H1 (cell line): ENCODE measurements around the gene P2RY8. TPM values are rescaled to one million over a fixed set of nuclear protein-coding genes. Genes with fewer than 3 reads are reported as not detected.
A peak's percentile ranks its signal among the peaks of the same experiment; 100 is the strongest.

Experiments
- CTCF ChIA-PET: fragments of 300-600 bp; sonication (Branson Sonifier 250); formaldehyde crosslinking; loops from one replicate; lab custom pipeline; 2021; ENCODE audit not compliant: partially characterized antibody; lab: Charles Lee
- POLR2A ChIA-PET: fragments of 300-600 bp; sonication (Branson Sonifier 250); formaldehyde crosslinking; loops from one replicate; lab custom pipeline; 2021; ENCODE audit warnings: inconsistent platforms; ENCODE audit not compliant: partially characterized antibody; lab: Charles Lee
- DNase-seq, 2 experiments: peaks; one replicate each; pipeline versions ENCODE4 v3.0.0 to v3.0.0-alpha.2; 2010 to 2022; ENCODE audit warnings: low spot score in 2 of 2, low read depth in 1 of 2, mixed read lengths in 1 of 2
- FAIRE-seq: peaks from 2 replicates; lab custom pipeline; 2011; peaks lifted over from hg19 to GRCh38; lab: Jason Lieb, UNC
- H2AFZ ChIP-seq: 2 replicates; pipeline ENCODE4 v1.8.1; 2012; ENCODE audit warnings: low read length, inconsistent platforms
- H2AK5ac ChIP-seq: 2 replicates; pipeline ENCODE4 v1.6.1; 2013; ENCODE audit warnings: low read depth, low read length
- H2BK120ac ChIP-seq: replicated peaks from 2 replicates; pipeline ENCODE3; 2013; ENCODE audit warnings: low read depth, low read length, inconsistent platforms
- H2BK12ac ChIP-seq: 2 replicates; pipeline ENCODE4 v1.6.1; 2013; ENCODE audit warnings: low read depth, low read length
- H2BK15ac ChIP-seq: 2 replicates; pipeline ENCODE4 v1.6.1; 2013; ENCODE audit warnings: low read length
- H2BK20ac ChIP-seq: 2 replicates; pipeline ENCODE4 v1.6.1; 2013; ENCODE audit warnings: low read length
- H2BK5ac ChIP-seq: 2 replicates; pipeline ENCODE4 v1.6.1; 2013; ENCODE audit warnings: low read depth, low read length
- H3K14ac ChIP-seq: 2 replicates; pipeline ENCODE4 v1.6.1; 2013; ENCODE audit warnings: inconsistent platforms; ENCODE audit not compliant: insufficient read length
- H3K18ac ChIP-seq: 2 replicates; pipeline ENCODE4 v1.6.1; 2013; ENCODE audit warnings: low read length; ENCODE audit errors: extremely low read depth
- H3K23ac ChIP-seq: 2 replicates; pipeline ENCODE4 v1.6.1; 2013; ENCODE audit warnings: inconsistent platforms; ENCODE audit not compliant: insufficient read length
- H3K23me2 ChIP-seq: 2 replicates; pipeline ENCODE4 v1.6.1; 2013; ENCODE audit warnings: low read depth, low read length
- H3K27ac ChIP-seq: 2 replicates; pipeline ENCODE4 v1.6.1; 2011; ENCODE audit warnings: low read depth, low read length, inconsistent platforms
- H3K27me3 ChIP-seq, 4 experiments: replicated peaks in 1 of 4; 1 replicate in 1 of 4; 2 replicates in 3 of 4; pipeline versions ENCODE4 v1.6.1 to v1.8.1; 2011 to 2013; ENCODE audit warnings: low read length in 3 of 4, mild to moderate bottlenecking in 3 of 4, inconsistent platforms in 2 of 4, mixed read lengths in 2 of 4, moderate library complexity in 1 of 4; ENCODE audit not compliant: control insufficient read depth in 3 of 4, insufficient read depth in 3 of 4; ENCODE audit errors: extremely low read depth in 1 of 4
- H3K36me3 ChIP-seq, 4 experiments: 2 replicates each; pipeline versions ENCODE4 v1.6.1 to v1.8.1; 2011 to 2013; ENCODE audit warnings: mild to moderate bottlenecking in 4 of 4, low read length in 3 of 4, moderate library complexity in 2 of 4, control low read depth in 1 of 4, inconsistent platforms in 1 of 4; ENCODE audit not compliant: insufficient read depth in 4 of 4, control insufficient read depth in 2 of 4
- H3K4ac ChIP-seq: replicated peaks from 2 replicates; pipeline ENCODE3; 2013; ENCODE audit warnings: low read length, low read depth, mixed read lengths, inconsistent platforms; ENCODE audit not compliant: insufficient read length
- H3K4me1 ChIP-seq, 4 experiments: replicated peaks in 1 of 4; 1 replicate in 1 of 4; 2 replicates in 3 of 4; pipeline versions ENCODE4 v1.6.1 to v1.8.1; 2011 to 2013; ENCODE audit warnings: low read length in 3 of 4, inconsistent platforms in 2 of 4, mixed read lengths in 1 of 4; ENCODE audit not compliant: insufficient read depth in 4 of 4, control insufficient read depth in 3 of 4
- H3K4me2 ChIP-seq, 2 experiments: 2 replicates each; pipeline versions ENCODE4 v1.6.1 to v1.8.1; 2011 to 2013; ENCODE audit warnings: low read depth in 2 of 2, low read length in 2 of 2, control low read depth in 1 of 2, inconsistent platforms in 1 of 2, mild to moderate bottlenecking in 1 of 2; ENCODE audit not compliant: insufficient read depth in 1 of 2
- H3K4me3 ChIP-seq, 4 experiments: fragments of 200-600, 300-600 bp in 1 of 4; sonication (generic), shearing (Covaris generic), sonication (Bioruptor Twin) in 1 of 4; 2 replicates each; pipeline versions ENCODE4 v1.5.1 to v1.8.1; 2011 to 2016; ENCODE audit warnings: low read length in 4 of 4, low read depth in 3 of 4, control low read depth in 2 of 4, inconsistent platforms in 2 of 4, mild to moderate bottlenecking in 2 of 4, mixed read lengths in 1 of 4, moderate library complexity in 1 of 4; ENCODE audit not compliant: insufficient read depth in 2 of 4; ENCODE audit errors: extremely low read depth in 1 of 4
- H3K56ac ChIP-seq: replicated peaks from 2 replicates; pipeline ENCODE3; 2013; ENCODE audit warnings: low read depth, mild to moderate bottlenecking, mixed read lengths, low read length, inconsistent platforms; ENCODE audit not compliant: insufficient read length
- H3K79me1 ChIP-seq: 2 replicates; pipeline ENCODE4 v1.6.1; 2013; ENCODE audit warnings: low read depth, low read length, control low read depth
- H3K79me2 ChIP-seq, 2 experiments: 2 replicates each; pipeline versions ENCODE4 v1.6.1 to v1.8.1; 2012 to 2013; ENCODE audit warnings: low read length in 2 of 2, mild to moderate bottlenecking in 2 of 2, inconsistent platforms in 1 of 2; ENCODE audit not compliant: insufficient read depth in 2 of 2, control insufficient read depth in 1 of 2
- H3K9ac ChIP-seq, 4 experiments: replicated peaks in 1 of 4; 1 replicate in 1 of 4; 2 replicates in 3 of 4; pipeline versions ENCODE4 v1.6.1 to v1.8.1; 2011 to 2013; ENCODE audit warnings: low read depth in 3 of 4, low read length in 3 of 4, control low read depth in 2 of 4, mild to moderate bottlenecking in 2 of 4, moderate library complexity in 2 of 4, inconsistent platforms in 1 of 4; ENCODE audit errors: extremely low read depth in 1 of 4
- H3K9me3 ChIP-seq, 2 experiments: 2 replicates each; pipeline versions ENCODE4 v1.6.1 to v1.8.1; 2012 to 2013; ENCODE audit warnings: mild to moderate bottlenecking in 2 of 2, moderate library complexity in 2 of 2, control low read depth in 1 of 2, inconsistent platforms in 1 of 2, low read depth in 1 of 2, low read length in 1 of 2, mixed read lengths in 1 of 2; ENCODE audit not compliant: insufficient read depth in 2 of 2
- H4K20me1 ChIP-seq, 2 experiments: replicated peaks in 1 of 2; 2 replicates each; pipeline versions ENCODE3 to v1.8.1; 2011 to 2013; ENCODE audit warnings: inconsistent platforms in 2 of 2, low read length in 2 of 2, mild to moderate bottlenecking in 1 of 2; ENCODE audit not compliant: insufficient read depth in 2 of 2, control insufficient read depth in 1 of 2
- H4K5ac ChIP-seq: 2 replicates; pipeline ENCODE4 v1.6.1; 2013; ENCODE audit warnings: low read length, low read depth, mixed read lengths, inconsistent platforms; ENCODE audit not compliant: insufficient read length
- H4K8ac ChIP-seq: 2 replicates; pipeline ENCODE4 v1.8.0; 2013; ENCODE audit warnings: mild to moderate bottlenecking, moderate library complexity, low read length, inconsistent platforms; ENCODE audit not compliant: insufficient read depth; ENCODE audit errors: extremely low read depth
- H4K91ac ChIP-seq: replicated peaks from 2 replicates; pipeline ENCODE3; 2013; ENCODE audit warnings: low read length, mixed read lengths, inconsistent platforms; ENCODE audit not compliant: insufficient read length
- CHD1 ChIP-seq: IDR thresholded peaks from 2 replicates; pipeline ENCODE4 v1.6.1; 2012; ENCODE audit warnings: low read depth, low read length, improper control_type of control experiment
- CTBP2 ChIP-seq: IDR thresholded peaks from 2 replicates; pipeline ENCODE4 v1.7.0; 2011; ENCODE audit warnings: borderline replicate concordance, mild to moderate bottlenecking, moderate library complexity, mixed read lengths, low read length; ENCODE audit not compliant: insufficient read depth, insufficient read length
- EGR1 ChIP-seq: IDR thresholded peaks from 2 replicates; pipeline ENCODE4 v1.6.1; 2011; ENCODE audit warnings: low read depth, low read length, borderline replicate concordance
- EP300 ChIP-seq, 2 experiments: IDR thresholded peaks; 1 replicate in 1 of 2; 2 replicates in 1 of 2; pipeline ENCODE4 v1.6.1; 2011 to 2012; ENCODE audit warnings: low read depth in 2 of 2, low read length in 2 of 2, mild to moderate bottlenecking in 2 of 2, borderline replicate concordance in 1 of 2, inconsistent platforms in 1 of 2, moderate library complexity in 1 of 2
- EZH2 ChIP-seq: fragments of 200-600 bp; sonication (generic); IDR thresholded peaks from 2 replicates; pipeline ENCODE4 v1.7.1; 2012; ENCODE audit warnings: low read depth, mild to moderate bottlenecking, moderate library complexity, low read length, inconsistent platforms; ENCODE audit not compliant: severe bottlenecking
- GABPA ChIP-seq: IDR thresholded peaks from 2 replicates; pipeline ENCODE4 v1.6.1; 2011; ENCODE audit warnings: mild to moderate bottlenecking, low read length, moderate library complexity, borderline replicate concordance; ENCODE audit not compliant: insufficient read depth
- JUND ChIP-seq: IDR thresholded peaks from 2 replicates; pipeline ENCODE4 v1.6.1; 2011; ENCODE audit warnings: mild to moderate bottlenecking, improper control_type of control experiment, low read length
- MAFK ChIP-seq: IDR thresholded peaks from 2 replicates; pipeline ENCODE4 v1.6.1; 2012; ENCODE audit warnings: low read depth, mild to moderate bottlenecking, improper control_type of control experiment, low read length
- NANOG ChIP-seq: IDR thresholded peaks from 2 replicates; pipeline ENCODE4 v1.6.1; 2011; ENCODE audit warnings: low read length, low read depth, mild to moderate bottlenecking, inconsistent platforms; ENCODE audit not compliant: insufficient read depth, poor library complexity, severe bottlenecking
- NRF1 ChIP-seq: IDR thresholded peaks from 2 replicates; pipeline ENCODE4 v1.6.1; 2011; ENCODE audit warnings: mild to moderate bottlenecking, low read depth, low read length, improper control_type of control experiment
- SIRT6 ChIP-seq: IDR thresholded peaks from one replicate; pipeline ENCODE4 v1.7.1; 2012; ENCODE audit warnings: low read length, inconsistent platforms
- SUZ12 ChIP-seq: fragments of 200-600 bp; sonication (generic); IDR thresholded peaks from 2 replicates; pipeline ENCODE4 v1.6.1; 2012; ENCODE audit warnings: mild to moderate bottlenecking, inconsistent platforms, low read length, moderate library complexity, mixed read lengths
- TAF7 ChIP-seq: optimal IDR thresholded peaks from 2 replicates; pipeline ENCODE3; 2011; ENCODE audit warnings: low read depth, mild to moderate bottlenecking, inconsistent platforms, low read length, moderate library complexity, borderline replicate concordance
- WGBS, 2 experiments: shearing (Covaris generic) in 1 of 2; methylation state at CpG; one replicate each; pipeline versions ENCODE4 v1.1.6 to v1.1.7; 2013 to 2015; ENCODE audit warnings: low lambda C conversion rate in 2 of 2, mixed read lengths in 2 of 2, inconsistent platforms in 1 of 2, low coverage in 1 of 2, missing lambda C conversion rate in 1 of 2; ENCODE audit not compliant: insufficient replicate concordance in 2 of 2, insufficient coverage in 1 of 2, insufficient read length in 1 of 2; ENCODE audit errors: extremely low coverage in 1 of 2, missing lambda C conversion rate in 1 of 2; 5-methylcytosine and 5-hydroxymethylcytosine counted together
- polyA plus RNA-seq, 7 experiments: library from polyadenylated mRNA; depleted of rRNA in 3 of 7; stranded (reverse) in 5 of 7; unstranded in 2 of 7; fragments of >200 nt in 5 of 7; fragments of 200-250 nt in 2 of 7; gene quantifications; 1 replicate in 5 of 7; 2 replicates in 1 of 7; 4 replicates in 1 of 7; pipeline versions ENCODE4 v1.2.1 to v1.2.3, GENCODE V29; 2011 to 2013; ENCODE audit warnings: missing spikeins in 2 of 7, mixed read lengths in 2 of 7
- total RNA-seq: library from RNA; stranded (reverse); fragmentation: NEBNext Ultra II Directional; extraction: Animal tissue kit (Norgen Biotek cat#: 25700); gene quantifications from 2 replicates; pipeline ENCODE4 v1.2.1, GENCODE V29; 2021
- TF ChIP-seq, protein P1 (sequence below): IDR thresholded peaks from 2 replicates; pipeline ENCODE4 v1.6.1; 2012; ENCODE audit warnings: inconsistent platforms

P2RY8 gene
- total and polyA plus RNA-seq, 2 of the 8 experiments (the other 6 are each of a cell fraction or from before 2014, with no cell fraction given) = 0.09 to 0.15 TPM

DNA sequence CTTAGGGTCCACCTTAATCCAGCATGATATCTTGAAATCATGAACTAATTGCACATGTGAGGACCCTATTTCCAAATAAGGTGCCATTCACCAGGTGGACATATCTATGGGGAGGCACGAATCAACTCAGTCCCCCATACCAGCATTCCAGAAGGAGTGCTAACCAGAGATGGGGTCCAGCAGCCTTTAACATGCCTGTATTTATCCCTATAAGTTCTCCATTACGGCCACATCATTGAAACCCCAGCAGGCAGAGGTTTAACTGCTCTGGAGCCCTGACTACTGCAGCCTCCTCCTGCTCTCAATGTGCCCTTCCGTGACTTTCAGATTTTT lies 81.1 kb downstream of the P2RY8 start:
- Histone ChIP-seq H2BK20ac (no peak overlapping the region), H3K9ac (no peak overlapping the region), H4K20me1 (peaks cover 0 to 1% of the 10 kb centered on the region in 2 experiments), H3K27ac (no peak overlapping the region), H3K9me3 (no peaks in the 10 kb centered on the region), H2BK5ac (no peak overlapping the region), H4K8ac (no peak overlapping the region), H3K4me1 (peaks cover 0 to 1% (median 0%) of the 10 kb centered on the region in 4 experiments; a peak in 2 of 7 replicates), H2AK5ac (no peak overlapping the region), H4K5ac (no peak overlapping the region), H3K79me2 (peaks cover 8 to 17% of the 10 kb centered on the region in 2 experiments; a peak in 3 of 4 replicates), H3K36me3 (no peaks in the 10 kb centered on the region), H2BK15ac (no peak overlapping the region), H3K4me3 (no peak overlapping the region), H3K18ac (no peak overlapping the region), H2AFZ (no peak overlapping the region), H2BK12ac (no peak overlapping the region), H3K14ac (no peak overlapping the region), H3K27me3 (no peaks in the 10 kb centered on the region), H4K91ac (no peak overlapping the region), H3K23me2 (peaks cover 2% of the 10 kb centered on the region; the same call in 1 of the 2 replicates), H3K56ac (no peak overlapping the region), H3K79me1 (peaks cover 2% of the 10 kb centered on the region; the same call in 1 of the 2 replicates), H3K4me2 (no peak overlapping the region), H3K4ac (no peak overlapping the region), H3K23ac (no peak overlapping the region), H2BK120ac (no peak overlapping the region)
- 93% methylated on average over 3 of the region's 3 CpGs; no CpG with 5 or more reads in 1 of the 2 experiments for WGBS, 2 experiments
- no peak for FAIRE-seq
- ChIA-PET CTCF (no interaction called here), POLR2A (no interaction called here)
- peak in 1 of 2 experiments; percentile 26 for DNase-seq
- TF ChIP-seq, protein P1, sequence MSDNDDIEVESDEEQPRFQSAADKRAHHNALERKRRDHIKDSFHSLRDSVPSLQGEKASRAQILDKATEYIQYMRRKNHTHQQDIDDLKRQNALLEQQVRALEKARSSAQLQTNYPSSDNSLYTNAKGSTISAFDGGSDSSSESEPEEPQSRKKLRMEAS = no peak
- TF ChIP-seq SUZ12 = no peak
- TF ChIP-seq EZH2 = no peak
- no peak for TF ChIP-seq JUND
- no peak for TF ChIP-seq CTBP2
- TF ChIP-seq EP300 (IDR thresholded peaks at IDR 0.05; ENCODE audit: borderline replicate concordance in 1 of 2, low read depth in 2 of 2, low read length in 2 of 2) = no peak
- TF ChIP-seq MAFK = no peak
- no peak for TF ChIP-seq CHD1
- no peak for TF ChIP-seq EGR1
- no peak for TF ChIP-seq TAF7
- TF ChIP-seq SIRT6 = no peak
- TF ChIP-seq GABPA = no peak
- no peak for TF ChIP-seq NANOG
- TF ChIP-seq NRF1 = no peak
